Ovary (tissue), 3 donors: ENCODE measurements around the gene SIRT6.

Experiments used
- CTCF ChIP-seq, 3 donors: fragments of 450-650 bp in 2 of 3; fragments of 200-600 bp in 1 of 3; IDR thresholded peaks; one replicate each; pipeline versions ENCODE4 v1.5.1 to v1.8.0; 2016 to 2022; ENCODE audit warnings: antibody characterized with exemption in 3 of 3, mild to moderate bottlenecking in 1 of 3
- EP300 ChIP-seq: sonication (generic); formaldehyde crosslinking; IDR thresholded peaks from one replicate; pipeline ENCODE4 v1.6.1; 2017; ENCODE audit warnings: antibody characterized with exemption
- POLR2A ChIP-seq: fragments of 450-650 bp; IDR thresholded peaks from one replicate; pipeline ENCODE4 v1.6.1; 2017; ENCODE audit warnings: antibody characterized with exemption, mild to moderate bottlenecking, moderate library complexity
- donor health status: DM: no; HTN: no; CAD: no.

DNA sequence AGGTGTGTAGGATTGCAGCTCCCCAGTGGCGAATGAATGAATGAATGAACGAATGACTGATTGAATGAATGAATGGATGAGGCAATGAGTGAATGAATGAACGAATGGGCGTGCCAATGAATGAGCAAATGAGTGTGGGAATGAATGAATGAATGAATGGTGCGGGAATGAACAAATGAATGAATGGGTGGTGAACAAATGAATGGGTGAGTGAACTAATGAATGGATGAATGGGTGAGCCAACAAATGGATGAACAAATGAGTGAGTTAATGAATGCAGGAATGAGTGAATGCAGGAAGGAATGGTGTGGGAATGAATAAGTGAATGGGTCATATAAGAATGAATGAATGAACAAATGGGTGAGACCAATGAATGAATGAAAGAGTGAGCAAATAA is 14.9 kb upstream of the SIRT6 start:
- TF ChIP-seq CTCF (IDR thresholded peaks at IDR 0.05) (no peak), EP300 (no peak), POLR2A (no peak)
